Liver (tissue), 9 donors: ENCODE measurements around the gene CALML6. TPM values are rescaled to one million over a fixed set of nuclear protein-coding genes. Genes with fewer than 3 reads are reported as not detected.

Source experiments
- DNase-seq: peaks from one replicate; pipeline ENCODE4 v3.0.0-alpha.2; 2017; ENCODE audit warnings: low spot score
- H3K27ac ChIP-seq, 2 donors: one replicate each; pipeline ENCODE4 v1.7.0; 2013; ENCODE audit warnings: inconsistent platforms in 2 of 2, low read length in 2 of 2, control low read depth in 1 of 2, low read depth in 1 of 2, mild to moderate bottlenecking in 1 of 2
- H3K27me3 ChIP-seq, 4 donors: one replicate each; pipeline versions ENCODE4 v1.6.1 to v1.7.0; 2013; ENCODE audit warnings: low read length in 3 of 4, inconsistent platforms in 1 of 4, mild to moderate bottlenecking in 1 of 4, moderate library complexity in 1 of 4; ENCODE audit not compliant: control insufficient read depth in 4 of 4, insufficient read depth in 4 of 4
- H3K36me3 ChIP-seq, 4 donors: one replicate each; pipeline versions ENCODE4 v1.6.1 to v1.7.0; 2013; ENCODE audit warnings: low read length in 3 of 4, mild to moderate bottlenecking in 3 of 4, low read depth in 1 of 4, moderate library complexity in 1 of 4; ENCODE audit not compliant: control insufficient read depth in 4 of 4, insufficient read depth in 3 of 4
- H3K4me1 ChIP-seq, 4 donors: one replicate each; pipeline versions ENCODE4 v1.6.1 to v1.7.0; 2013; ENCODE audit warnings: low read length in 3 of 4, mild to moderate bottlenecking in 3 of 4, moderate library complexity in 1 of 4; ENCODE audit not compliant: control insufficient read depth in 4 of 4, insufficient read depth in 4 of 4
- H3K4me3 ChIP-seq, 3 donors: one replicate each; pipeline versions ENCODE4 v1.6.1 to v1.7.0; 2013; ENCODE audit warnings: low read length in 3 of 3, control low read depth in 1 of 3, low read depth in 1 of 3, mild to moderate bottlenecking in 1 of 3
- H3K9ac ChIP-seq, 2 donors: one replicate each; pipeline ENCODE4 v1.7.0; 2013; ENCODE audit warnings: low read length in 2 of 2, mild to moderate bottlenecking in 2 of 2, moderate library complexity in 2 of 2, control low read depth in 1 of 2, low read depth in 1 of 2
- H3K9me3 ChIP-seq, 4 donors: one replicate each; pipeline versions ENCODE4 v1.6.1 to v1.7.0; 2013; ENCODE audit warnings: low read length in 3 of 4; ENCODE audit not compliant: control insufficient read depth in 4 of 4
- EGR1 ChIP-seq, 2 donors: IDR thresholded peaks; 2 replicates each; pipeline ENCODE4 v1.6.1; 2016 to 2018; ENCODE audit warnings: antibody characterized with exemption in 2 of 2, low read depth in 2 of 2
- FOXA1 ChIP-seq: IDR thresholded peaks from 2 replicates; pipeline ENCODE4 v1.6.1; 2016; ENCODE audit warnings: antibody characterized with exemption
- FOXA2 ChIP-seq: IDR thresholded peaks from 2 replicates; pipeline ENCODE4 v1.6.1; 2016; ENCODE audit warnings: antibody characterized with exemption
- HNF4A ChIP-seq, 2 donors: conservative IDR thresholded peaks; 2 replicates each; pipeline ENCODE4 v1.6.1; 2016; ENCODE audit warnings: antibody characterized with exemption in 2 of 2, mild to moderate bottlenecking in 2 of 2
- HNF4G ChIP-seq: IDR thresholded peaks from 2 replicates; pipeline ENCODE4 v1.6.1; 2016; ENCODE audit warnings: antibody characterized with exemption
- JUND ChIP-seq, 2 donors: IDR thresholded peaks; 2 replicates each; pipeline ENCODE4 v1.6.1; 2016; ENCODE audit warnings: antibody characterized with exemption in 2 of 2
- NR2F2 ChIP-seq: IDR thresholded peaks from 2 replicates; pipeline ENCODE4 v1.6.1; 2016; ENCODE audit warnings: antibody characterized with exemption
- RAD21 ChIP-seq, 2 donors: IDR thresholded peaks; 2 replicates each; pipeline ENCODE4 v1.6.1; 2016; ENCODE audit warnings: antibody characterized with exemption in 2 of 2, mild to moderate bottlenecking in 2 of 2
- REST ChIP-seq: IDR thresholded peaks from 2 replicates; pipeline ENCODE4 v1.6.1; 2016; ENCODE audit warnings: antibody characterized with exemption, mild to moderate bottlenecking
- RXRA ChIP-seq, 2 donors: IDR thresholded peaks; 2 replicates each; pipeline ENCODE4 v1.6.1; 2017 to 2018; ENCODE audit warnings: antibody characterized with exemption in 2 of 2, mild to moderate bottlenecking in 1 of 2
- SP1 ChIP-seq: IDR thresholded peaks from 2 replicates; pipeline ENCODE4 v1.6.1; 2018; ENCODE audit warnings: antibody characterized with exemption, mild to moderate bottlenecking
- TAF1 ChIP-seq: conservative IDR thresholded peaks from 2 replicates; pipeline ENCODE4 v1.6.1; 2016; ENCODE audit warnings: antibody characterized with exemption, mild to moderate bottlenecking
- YY1 ChIP-seq: IDR thresholded peaks from 2 replicates; pipeline ENCODE4 v1.6.1; 2016; ENCODE audit warnings: antibody characterized with exemption, mild to moderate bottlenecking
- WGBS: extraction: QIAGEN DNeasy Blood & Tissue Kit; methylation state at CpG from one replicate; pipeline ENCODE4 v1.1.7; 2013; 5-methylcytosine and 5-hydroxymethylcytosine counted together
- polyA plus RNA-seq, 2 donors: library from polyadenylated mRNA; stranded (reverse) in 1 of 2; unstranded in 1 of 2; fragments of 200-250 nt in 1 of 2; fragments of >200 nt in 1 of 2; fragmentation: Nextera tagmentation in 1 of 2; extraction: Ambion mirVana in 1 of 2; gene quantifications; one replicate each; pipeline versions ENCODE4 v1.2.1 to v1.2.3, GENCODE V29; 2013 to 2015
- total RNA-seq, 2 donors: library from RNA; depleted of rRNA; stranded (reverse); fragments of >200 nt; gene quantifications; one replicate each; pipeline ENCODE4 v1.2.3, GENCODE V29; 2014
- TF ChIP-seq, protein P1 (sequence below): IDR thresholded peaks from 2 replicates; pipeline ENCODE4 v1.6.1; 2016; ENCODE audit warnings: antibody characterized with exemption
- TF ChIP-seq, protein P2 (sequence below): IDR thresholded peaks from 2 replicates; pipeline ENCODE4 v1.6.1; 2016; ENCODE audit warnings: antibody characterized with exemption
- TF ChIP-seq, protein P3 (sequence below): fragments of 150-350 bp; IDR thresholded peaks from 2 replicates; pipeline ENCODE4 v1.5.1; 2017; ENCODE audit warnings: improper control_type of control experiment, low read depth, low read length; ENCODE audit not compliant: missing input control
- donor health status: healthy.
- donor health status: healthy.
- donor health status: healthy.
- donor health status: healthy.
- donor health status: healthy.

CALML6 gene
- total and polyA plus RNA-seq, 4 donors = 0.15 to 0.67 (median 0.47) TPM; not detected in 1

GRCh38 chr1:1925437-1926345, 10.6 kb downstream of the CALML6 start (continued):
- TF ChIP-seq, protein P1, sequence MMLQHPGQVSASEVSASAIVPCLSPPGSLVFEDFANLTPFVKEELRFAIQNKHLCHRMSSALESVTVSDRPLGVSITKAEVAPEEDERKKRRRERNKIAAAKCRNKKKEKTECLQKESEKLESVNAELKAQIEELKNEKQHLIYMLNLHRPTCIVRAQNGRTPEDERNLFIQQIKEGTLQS = no peak
- TF ChIP-seq NR2F2 = no peak

- 82% methylated on average over 26 of the region's 26 CpGs for WGBS
- Histone ChIP-seq H3K36me3 (no peaks in the 10 kb centered on the region), H3K27ac (no peak overlapping the region), H3K27me3 (no peaks in the 10 kb centered on the region), H3K9me3 (no peaks in the 10 kb centered on the region), H3K4me3 (no peak overlapping the region), H3K9ac (no peak overlapping the region), H3K4me1 (peaks cover 15 to 25% (median 19%) of the 10 kb centered on the region in 4 donors)
- no peak for DNase-seq
- TF ChIP-seq, protein P2, sequence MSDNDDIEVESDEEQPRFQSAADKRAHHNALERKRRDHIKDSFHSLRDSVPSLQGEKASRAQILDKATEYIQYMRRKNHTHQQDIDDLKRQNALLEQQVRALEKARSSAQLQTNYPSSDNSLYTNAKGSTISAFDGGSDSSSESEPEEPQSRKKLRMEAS = no peak
- TF ChIP-seq RAD21 (IDR thresholded peaks at IDR 0.05) (no peak), SP1 (no peak), RXRA (IDR thresholded peaks at IDR 0.05) (no peak), REST (no peak), FOXA1 (no peak), TAF1 (no peak), JUND (IDR thresholded peaks at IDR 0.05) (no peak), HNF4A (conservative IDR thresholded peaks at IDR 0.05) (no peak), FOXA2 (no peak), YY1 (no peak), HNF4G (no peak), EGR1 (IDR thresholded peaks at IDR 0.05; ENCODE audit: low read depth in 2 of 2) (no peak), NR2F2 (no peak)
- TF ChIP-seq, protein P3, sequence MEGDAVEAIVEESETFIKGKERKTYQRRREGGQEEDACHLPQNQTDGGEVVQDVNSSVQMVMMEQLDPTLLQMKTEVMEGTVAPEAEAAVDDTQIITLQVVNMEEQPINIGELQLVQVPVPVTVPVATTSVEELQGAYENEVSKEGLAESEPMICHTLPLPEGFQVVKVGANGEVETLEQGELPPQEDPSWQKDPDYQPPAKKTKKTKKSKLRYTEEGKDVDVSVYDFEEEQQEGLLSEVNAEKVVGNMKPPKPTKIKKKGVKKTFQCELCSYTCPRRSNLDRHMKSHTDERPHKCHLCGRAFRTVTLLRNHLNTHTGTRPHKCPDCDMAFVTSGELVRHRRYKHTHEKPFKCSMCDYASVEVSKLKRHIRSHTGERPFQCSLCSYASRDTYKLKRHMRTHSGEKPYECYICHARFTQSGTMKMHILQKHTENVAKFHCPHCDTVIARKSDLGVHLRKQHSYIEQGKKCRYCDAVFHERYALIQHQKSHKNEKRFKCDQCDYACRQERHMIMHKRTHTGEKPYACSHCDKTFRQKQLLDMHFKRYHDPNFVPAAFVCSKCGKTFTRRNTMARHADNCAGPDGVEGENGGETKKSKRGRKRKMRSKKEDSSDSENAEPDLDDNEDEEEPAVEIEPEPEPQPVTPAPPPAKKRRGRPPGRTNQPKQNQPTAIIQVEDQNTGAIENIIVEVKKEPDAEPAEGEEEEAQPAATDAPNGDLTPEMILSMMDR = no peak
- TF ChIP-seq, protein P1 = no peak
Observed at GRCh38 chr1:1926346-1926811, 11.3 kb downstream of the CALML6 start.
